ENCODE data around the gene MEF2A.
"Not testable (repeated sequence)": the region's sequence is repeated elsewhere in the genome, so short reads cannot be mapped to it uniquely, and the experiment has no call there.

Gene MEF2A

GRCh38 chr15:99731336-99732123 lies 165.7 kb downstream of the MEF2A start:
- no peak for DNase-seq (ENCODE audit: low read depth)

DNA sequence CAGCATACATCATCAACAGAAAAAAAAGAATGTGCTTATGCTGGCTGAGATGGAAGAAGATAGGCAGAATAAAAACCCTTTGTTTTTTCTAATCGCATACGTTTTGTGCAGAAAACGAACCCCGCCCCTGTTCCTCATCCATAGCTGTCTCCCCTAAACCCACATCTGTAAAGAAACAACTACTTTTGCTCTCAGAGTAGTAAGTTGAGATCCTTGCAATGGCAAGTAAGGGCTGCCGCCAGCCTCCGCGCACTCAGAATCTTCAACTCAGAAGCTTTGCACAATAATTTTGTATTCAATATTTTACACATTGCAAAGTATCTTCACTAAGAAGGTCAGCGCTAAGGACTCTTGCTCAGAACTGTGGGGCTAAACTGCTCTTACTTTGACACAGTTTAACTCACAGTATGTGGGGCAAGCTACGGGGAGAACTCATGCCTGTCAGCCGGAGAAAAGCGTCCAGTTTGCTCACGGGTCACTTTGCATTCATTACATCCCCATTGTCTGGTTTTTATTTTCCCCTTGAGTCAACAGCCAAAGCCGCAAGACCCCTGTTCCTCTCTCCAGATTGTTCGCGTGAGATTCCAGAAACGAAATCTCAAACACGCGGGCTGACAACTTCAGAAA lies 166.5 kb downstream of the MEF2A start:
- DNase-seq (ENCODE audit: low read depth): no peak

- DNase-seq (ENCODE audit: low read depth): no peak
Observed at GRCh38 chr15:99732751-99733267, 167.0 kb downstream of the MEF2A start.

DNA sequence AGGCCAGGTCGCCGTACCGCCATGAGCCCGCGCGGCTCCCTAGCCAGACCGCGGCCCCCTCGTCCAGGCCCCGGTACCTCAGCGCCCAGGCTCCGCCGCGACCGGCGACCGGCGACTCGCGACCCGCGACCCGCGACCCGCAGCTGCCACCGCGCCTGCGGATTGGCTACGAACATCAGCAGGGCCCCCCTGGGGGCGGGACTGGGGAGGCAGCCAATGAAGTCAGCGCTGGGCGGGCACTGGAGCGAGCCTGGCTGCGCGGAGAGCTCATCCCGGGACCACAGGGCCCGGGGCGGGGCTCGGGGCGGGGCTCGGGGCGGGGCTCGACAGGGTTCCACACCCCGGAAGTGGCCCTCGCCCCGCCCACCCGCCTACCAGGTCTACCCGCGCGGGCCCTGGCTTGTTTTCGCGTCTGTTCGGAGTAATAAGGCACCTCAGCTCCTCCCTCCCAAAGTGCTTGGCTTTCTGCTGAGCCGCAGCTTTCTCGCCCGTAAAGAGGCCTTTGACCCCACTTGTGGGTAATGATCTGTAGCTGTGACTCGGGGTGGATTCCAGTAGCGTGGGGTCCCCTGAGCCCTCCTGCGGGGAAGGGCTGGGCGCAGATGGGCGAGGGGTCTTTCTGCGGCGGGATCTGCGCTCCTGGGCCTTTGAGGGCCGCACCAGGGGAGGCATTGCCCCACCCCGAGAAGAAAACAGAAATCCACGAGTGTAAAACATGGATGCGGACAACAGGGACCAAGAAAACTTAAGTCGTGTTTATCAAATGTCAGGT lies 167.7 kb downstream of the MEF2A start, which contains the start of gene LYSMD4:
LYSMD4 (minus strand) TSS at position 170 of the 772 bp plus-strand sequence. CDS start 1,438 bp downstream, outside the sequence.
- peak; percentile 99 for DNase-seq (ENCODE audit: low read depth)

- not testable (repeated sequence) for DNase-seq (ENCODE audit: low read depth)
Observed at GRCh38 chr15:99734040-99734291, 168.2 kb downstream of the MEF2A start.

GRCh38 chr15:99734575-99734974 lies 168.8 kb downstream of the MEF2A start:
- no peak for DNase-seq (ENCODE audit: low read depth)

DNA sequence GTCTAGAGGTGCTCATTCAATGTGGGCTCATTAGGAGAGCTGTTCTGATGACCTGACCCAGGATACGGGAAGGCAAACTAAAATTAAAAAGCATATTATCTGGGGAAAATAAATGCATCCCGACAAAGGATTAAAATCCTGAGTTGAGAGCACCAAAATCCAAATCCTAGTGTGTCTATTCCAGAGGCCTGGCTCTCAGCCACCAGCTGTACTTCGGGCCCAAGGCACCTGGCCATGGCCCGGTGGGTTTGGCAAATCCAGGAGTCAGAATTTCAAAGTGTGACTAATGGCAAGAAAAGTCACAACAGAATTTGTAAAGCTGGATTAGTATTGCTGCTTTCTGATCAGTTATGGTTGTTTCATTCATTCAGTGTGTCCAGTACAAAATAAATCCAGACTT lies 170.1 kb downstream of the MEF2A start:
- no peak for DNase-seq (ENCODE audit: low read depth)

DNA sequence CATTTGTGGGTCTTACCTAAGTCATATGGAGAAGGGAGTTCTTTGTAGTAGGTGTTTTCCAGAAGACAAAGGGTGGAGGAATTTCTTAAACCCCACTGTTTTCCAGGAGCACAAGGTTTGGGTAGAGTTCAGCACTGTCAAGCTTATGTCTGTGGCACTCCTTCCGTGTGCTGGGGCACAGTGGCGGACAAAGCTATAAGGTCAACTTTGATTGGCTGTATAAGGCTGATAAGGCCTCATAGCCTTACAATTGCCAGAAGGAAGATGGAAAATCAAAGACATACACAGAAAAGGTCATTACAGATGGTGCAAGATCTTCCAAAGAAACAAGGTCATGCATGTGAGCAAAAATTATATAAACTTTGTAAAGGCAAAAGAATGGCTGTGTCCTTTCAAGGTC lies 170.9 kb downstream of the MEF2A start:
- DNase-seq (ENCODE audit: low read depth): no peak

- no peak for DNase-seq (ENCODE audit: low read depth)
Observed at GRCh38 chr15:99738021-99738847, 172.4 kb downstream of the MEF2A start.

GRCh38 chr15:99741835-99742234 lies 176.1 kb downstream of the MEF2A start:
- no peak for DNase-seq (ENCODE audit: low read depth)

- no peak for DNase-seq (ENCODE audit: low read depth)
Observed at GRCh38 chr15:99744142-99744541, 178.4 kb downstream of the MEF2A start.

DNA sequence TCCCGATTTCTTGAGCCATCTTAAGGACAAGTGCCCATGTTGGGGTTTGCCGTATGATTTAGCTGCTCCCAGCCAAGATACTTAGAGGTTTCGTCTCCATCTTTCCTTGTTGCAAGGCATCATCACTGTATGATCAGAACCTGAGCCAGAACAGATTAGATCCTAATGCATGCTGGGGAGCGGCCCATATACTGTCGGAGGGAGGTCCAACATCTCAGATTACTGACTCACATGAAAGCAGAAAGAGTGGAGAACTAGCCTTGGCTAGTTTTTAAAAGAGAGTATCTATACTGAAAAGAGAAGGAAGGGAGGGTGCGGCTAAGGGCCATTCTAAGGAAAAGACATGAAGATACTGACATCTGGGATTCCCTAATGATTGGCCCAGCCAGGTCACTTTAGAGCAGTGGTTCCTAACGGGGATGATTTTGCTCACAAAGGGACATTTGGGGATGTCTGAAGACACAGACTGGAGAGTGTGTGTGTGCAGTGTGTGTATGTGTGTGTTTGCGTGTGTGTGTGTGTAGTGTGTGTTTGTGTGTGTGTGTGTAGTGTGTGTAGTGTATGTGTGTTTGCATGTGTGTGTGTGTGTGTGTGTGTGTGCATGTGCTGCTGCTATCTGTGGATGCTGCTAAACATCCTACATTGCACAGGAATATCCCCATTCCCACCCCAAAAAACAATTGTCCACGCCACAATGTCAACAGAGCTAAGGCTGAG lies 179.7 kb downstream of the MEF2A start:
- no peak for DNase-seq (ENCODE audit: low read depth)

DNA sequence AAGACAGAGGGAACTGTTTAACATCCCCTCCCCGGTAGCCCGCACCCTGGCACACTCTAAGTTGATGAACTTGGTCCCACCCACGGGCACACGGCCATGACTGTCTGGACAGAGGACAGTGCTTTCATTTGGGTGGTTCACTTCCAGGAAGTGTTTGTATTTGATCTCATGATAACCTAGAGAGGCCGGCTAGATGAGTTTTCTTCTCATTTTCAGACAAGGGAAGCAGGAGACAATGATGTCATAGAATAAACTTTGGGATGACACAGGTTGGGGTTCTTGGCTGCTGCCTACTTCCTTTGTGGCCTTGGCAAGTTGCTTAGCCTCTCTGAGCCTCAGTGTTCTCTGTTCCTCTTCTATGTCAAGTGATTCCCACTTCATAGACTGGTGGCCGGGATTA lies 183.6 kb downstream of the MEF2A start:
- no peak for DNase-seq (ENCODE audit: low read depth)

DNA sequence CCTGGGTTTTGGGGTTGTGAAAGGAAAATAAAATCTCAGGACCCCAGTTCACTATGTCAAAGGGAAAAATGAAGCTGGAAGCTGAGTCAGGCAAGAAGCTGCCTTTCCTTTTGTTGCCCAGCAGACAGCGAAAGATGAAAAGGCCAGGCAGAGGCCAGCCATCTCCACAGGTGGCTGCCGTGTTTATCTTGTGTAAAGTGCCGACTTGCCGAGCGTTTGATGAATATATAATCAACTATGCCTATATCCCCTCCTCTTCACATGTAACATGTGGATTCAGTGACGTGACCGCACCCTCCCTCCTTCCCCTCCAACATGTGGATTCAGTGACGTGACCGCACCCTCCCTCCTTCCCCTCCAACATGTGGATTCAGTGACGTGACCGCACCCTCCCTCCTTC lies 184.5 kb downstream of the MEF2A start:
- DNase-seq (ENCODE audit: low read depth): not testable (repeated sequence)

- DNase-seq (ENCODE audit: low read depth): no peak
Observed at GRCh38 chr15:99752556-99752955, 186.8 kb downstream of the MEF2A start.

GRCh38 chr15:99753066-99753465 lies 187.3 kb downstream of the MEF2A start:
- DNase-seq (ENCODE audit: low read depth): no peak

- DNase-seq (ENCODE audit: low read depth): no peak
Observed at GRCh38 chr15:99755692-99756409, 190.1 kb downstream of the MEF2A start.

DNA sequence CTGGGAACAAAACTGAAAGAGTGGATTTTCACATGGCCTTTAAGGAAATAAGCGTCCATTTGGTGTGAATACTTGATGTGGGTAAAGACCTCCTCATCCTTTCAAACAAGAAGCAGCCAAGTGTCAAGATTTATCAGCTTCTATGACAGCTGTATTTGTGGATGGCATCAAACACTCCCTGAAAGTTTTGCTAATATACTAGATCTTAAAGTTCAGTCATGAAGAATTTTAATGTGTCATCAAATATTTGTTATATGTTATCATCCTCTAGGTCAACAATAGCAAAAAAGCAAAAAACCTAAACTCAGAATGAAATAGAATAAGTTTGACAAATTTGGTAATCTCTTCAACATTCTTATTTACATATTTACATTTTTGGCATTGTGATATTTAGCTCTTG lies 196.5 kb downstream of the MEF2A start:
- DNase-seq (ENCODE audit: low read depth): no peak

DNA sequence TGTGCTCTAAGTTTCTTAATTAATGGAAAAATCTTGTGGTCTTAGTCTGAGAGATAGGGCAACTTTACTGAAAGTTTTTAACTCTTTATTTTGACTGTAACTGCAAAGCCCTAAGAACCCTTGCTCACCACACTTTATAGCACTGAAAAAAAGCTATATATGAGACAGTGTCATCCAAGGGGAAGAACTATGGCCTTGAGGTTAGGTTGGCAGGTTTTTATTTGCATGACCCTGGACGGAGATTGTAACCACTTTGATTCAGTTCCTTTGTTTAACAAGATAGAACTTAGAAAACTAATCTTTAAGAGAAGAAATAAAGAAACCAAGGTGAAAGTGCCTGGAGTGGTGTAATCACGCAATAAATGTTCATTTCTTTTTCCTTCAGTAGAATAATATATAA lies 198.0 kb downstream of the MEF2A start:
- DNase-seq (ENCODE audit: low read depth): no peak

GRCh38 chr15:99764522-99764921 lies 198.7 kb downstream of the MEF2A start:
- DNase-seq (ENCODE audit: low read depth): no peak
